Naive B cell (primary cell): ENCODE measurements around the gene UBL4A. TPM values are rescaled to one million over a fixed set of nuclear protein-coding genes. Genes with fewer than 3 reads are reported as not detected.
A peak's percentile ranks its signal among the peaks of the same experiment; 100 is the strongest.

Experiments
- ATAC-seq, 2 donors: fragments of 150-1000 bp; cut with Tn5 transposase; 2 replicates each; pipeline ENCODE4 v1.10.0; 2021; ENCODE audit warnings: low read depth in 2 of 2, mild to moderate bottlenecking in 2 of 2, moderate library complexity in 2 of 2
- DNase-seq: peaks from one replicate; pipeline ENCODE4 v3.0.0; 2022
- H3K27ac Mint-ChIP-seq, 6 donors: one replicate each; pipeline ENCODE4 v1.8.0; 2020 to 2022; ENCODE audit warnings: mild to moderate bottlenecking in 6 of 6, mixed read lengths in 6 of 6, moderate library complexity in 5 of 6, inconsistent platforms in 2 of 6
- H3K27me3 Mint-ChIP-seq, 3 donors: one replicate each; pipeline ENCODE4 v1.8.0; 2021 to 2022; ENCODE audit warnings: mixed read lengths in 3 of 3, mild to moderate bottlenecking in 1 of 3
- H3K36me3 Mint-ChIP-seq, 2 donors: one replicate each; pipeline ENCODE4 v1.8.0; 2020 to 2022; ENCODE audit warnings: mixed read lengths in 2 of 2, inconsistent platforms in 1 of 2, mild to moderate bottlenecking in 1 of 2
- H3K4me1 Mint-ChIP-seq, 3 donors: one replicate each; pipeline ENCODE4 v1.8.0; 2020 to 2022; ENCODE audit warnings: mixed read lengths in 3 of 3, inconsistent platforms in 1 of 3, mild to moderate bottlenecking in 1 of 3, moderate library complexity in 1 of 3
- H3K4me3 Mint-ChIP-seq, 8 donors: one replicate each; pipeline ENCODE4 v1.8.0; 2020 to 2022; ENCODE audit warnings: mild to moderate bottlenecking in 8 of 8, mixed read lengths in 8 of 8, moderate library complexity in 8 of 8, inconsistent platforms in 2 of 8
- H3K9me3 Mint-ChIP-seq, 7 donors: one replicate each; pipeline ENCODE4 v1.8.0; 2020 to 2022; ENCODE audit warnings: mixed read lengths in 7 of 7, mild to moderate bottlenecking in 5 of 7, inconsistent platforms in 2 of 7, moderate library complexity in 1 of 7
- polyA plus RNA-seq, 6 donors: library from polyadenylated mRNA; unstranded; fragments of 300-500 nt; fragmentation: Illumina TruSeq; gene quantifications; one replicate each; pipeline ENCODE4 v1.2.3, GENCODE V29; 2021; ENCODE audit warnings: low read depth in 6 of 6

The UBL4A gene
- polyA plus RNA-seq, 6 donors from 2014 or later = 18.7 to 39.4 (median 33.0) TPM

GRCh38 chrX:154435171-154435733, 51.2 kb downstream of the UBL4A start:
- Mint-ChIP-seq H3K27ac (peak overlapping the region in 1 of 6 donors; percentile 29), H3K9me3 (peaks cover 0 to 6% (median 0%) of the 10 kb centered on the region in 7 donors), H3K4me3 (peak overlapping the region in 4 of 8 donors; percentile 45 to 86 (median 68)), H3K27me3 (no peaks in the 10 kb centered on the region), H3K4me1 (peaks cover 20 to 26% (median 22%) of the 10 kb centered on the region in 3 donors), H3K36me3 (no peaks in the 10 kb centered on the region)
- DNase-seq (no peak), ATAC-seq (no peak)

- Mint-ChIP-seq H3K36me3 (no peaks in the 10 kb centered on the region), H3K27ac (peak overlapping the region in 1 of 6 donors; percentile 33), H3K4me1 (peaks cover 22 to 29% (median 22%) of the 10 kb centered on the region in 3 donors), H3K4me3 (peak overlapping the region in 1 of 8 donors; percentile 47), H3K9me3 (peaks cover 0 to 6% (median 0%) of the 10 kb centered on the region in 7 donors), H3K27me3 (no peaks in the 10 kb centered on the region)
- no peak for ATAC-seq
- DNase-seq = no peak
These were observed 51.8 kb downstream of the UBL4A start for GRCh38 chrX:154434394-154435168.

Other genes starting within 250 kb of the UBL4A start
- under 1 TPM in 1 of 6 donors, not detected in 5; 0.13 TPM for gene OPN1MW3, start 229.0 kb downstream of the UBL4A start, polyA plus RNA-seq
- not detected for gene TEX28, start 191.5 kb downstream of the UBL4A start, polyA plus RNA-seq
- gene TKTL1, start 190.8 kb downstream of the UBL4A start, polyA plus RNA-seq = under 1 TPM in 5 of 6 donors, not detected in 1; 0.27 to 0.57 (median 0.38) TPM
- gene FLNA, start 112.0 kb downstream of the UBL4A start, polyA plus RNA-seq = 100 to 1,000 TPM in 2 of 6 donors, 10 to 100 TPM in 4; 39.6 to 269 (median 78.3) TPM
- 10 to 100 TPM; 25.0 to 29.6 (median 27.2) TPM for gene EMD, start 107.3 kb downstream of the UBL4A start, polyA plus RNA-seq
- gene RPL10, start 88.2 kb downstream of the UBL4A start, polyA plus RNA-seq = 1,000 to 10,000 TPM; 3,636 to 5,147 (median 4,635) TPM
- gene DNASE1L1, start 77.4 kb downstream of the UBL4A start, polyA plus RNA-seq = 10 to 100 TPM in 5 of 6 donors, 1 to 10 TPM in 1; 9.5 to 23.1 (median 14.3) TPM
- gene TAFAZZIN, start 75.1 kb downstream of the UBL4A start, polyA plus RNA-seq = 10 to 100 TPM; 31.6 to 50.2 (median 36.6) TPM
- 100 to 1,000 TPM in 1 of 6 donors, 10 to 100 TPM in 5; 81.8 to 173 (median 88.7) TPM for gene ATP6AP1, start 57.9 kb downstream of the UBL4A start, polyA plus RNA-seq
- 10 to 100 TPM; 28.4 to 44.3 (median 35.5) TPM for gene GDI1, start 49.5 kb downstream of the UBL4A start, polyA plus RNA-seq
- 10 to 100 TPM; 23.8 to 35.2 (median 28.2) TPM for gene FAM50A, start 42.5 kb downstream of the UBL4A start, polyA plus RNA-seq
- 1 to 10 TPM in 3 of 6 donors, under 1 TPM in 3; 0.68 to 1.6 (median 0.99) TPM for gene PLXNA3, start 28.3 kb downstream of the UBL4A start, polyA plus RNA-seq
- gene LAGE3, start 7.3 kb downstream of the UBL4A start, polyA plus RNA-seq = 10 to 100 TPM; 36.4 to 47.6 (median 40.9) TPM
- gene SLC10A3, start 4.0 kb upstream of the UBL4A start, polyA plus RNA-seq = 10 to 100 TPM; 33.5 to 65.1 (median 38.0) TPM
- gene FAM3A, start 29.6 kb upstream of the UBL4A start, polyA plus RNA-seq = 10 to 100 TPM; 13.4 to 24.1 (median 16.7) TPM
- gene G6PD, start 60.2 kb upstream of the UBL4A start, polyA plus RNA-seq = 1 to 10 TPM; 3.3 to 6.1 (median 4.4) TPM
- 10 to 100 TPM; 18.3 to 34.0 (median 26.5) TPM for gene IKBKG, start 61.0 kb upstream of the UBL4A start, polyA plus RNA-seq
- gene CTAG1A, start 98.5 kb upstream of the UBL4A start, polyA plus RNA-seq = not detected
- not detected for gene CTAG1B, start 132.7 kb upstream of the UBL4A start, polyA plus RNA-seq
- gene CTAG2, start 167.0 kb upstream of the UBL4A start, polyA plus RNA-seq = not detected